Midbrain (tissue), 1 donor: Measurements from ENCODE around the gene SOCS6.

Experiments used
- DNase-seq: peaks from one replicate; lab custom pipeline; 2025; lab: John Stamatoyannopoulos, UW

SOCS6 gene

DNA sequence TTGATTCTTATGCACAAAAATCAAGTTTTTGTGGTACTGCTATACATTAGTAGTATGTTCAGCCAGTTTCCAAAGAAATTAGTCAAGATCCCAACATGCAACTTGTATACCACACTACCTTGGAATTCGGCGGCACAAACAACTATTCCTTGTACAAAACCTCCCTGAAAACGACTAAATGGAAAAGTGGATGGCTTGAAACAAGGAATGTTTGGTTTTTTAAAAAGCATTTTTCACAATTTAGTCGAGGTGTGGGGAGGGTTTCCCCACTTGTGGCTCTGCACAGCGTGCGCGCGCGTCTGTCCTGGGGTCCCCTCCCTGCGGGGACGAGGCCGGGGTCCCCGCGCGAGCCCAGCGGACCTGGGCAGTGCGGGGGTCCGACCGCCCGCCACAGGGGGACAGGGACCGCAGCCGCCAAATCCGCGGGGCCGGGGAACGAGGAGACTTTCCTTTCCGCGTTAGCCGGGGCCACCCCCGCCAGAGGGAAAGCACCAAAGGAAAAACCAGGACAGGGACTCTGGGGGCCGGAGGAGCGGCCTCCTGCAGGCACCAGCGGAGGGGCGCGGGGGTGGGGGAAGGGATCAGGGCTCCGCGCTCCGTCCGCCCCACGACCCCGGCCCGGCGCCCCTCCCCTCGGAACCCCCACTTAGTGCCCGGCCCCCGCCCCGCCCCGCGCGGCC is 534 bp upstream of the SOCS6 start:
- DNase-seq: no peak

- DNase-seq: peak; percentile 12
These were observed 787 bp downstream of the SOCS6 start for GRCh38 chr18:70289351-70290312.

GRCh38 chr18:70290482-70291294 is 1.8 kb downstream of the SOCS6 start:
- DNase-seq: no peak

DNA sequence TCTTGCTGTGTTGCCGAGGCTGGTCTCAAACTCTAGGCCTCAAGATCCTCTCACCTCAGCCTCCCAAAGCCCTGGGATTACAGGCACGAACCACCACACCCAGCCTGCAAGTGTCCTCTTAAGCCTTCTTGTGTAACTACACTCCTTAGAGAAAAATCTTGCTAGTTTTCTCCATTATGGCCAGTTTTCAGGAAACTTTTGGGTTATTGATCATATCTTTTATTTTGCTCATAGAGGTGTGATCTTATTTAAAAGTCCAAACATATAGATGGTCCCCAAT is 2.4 kb downstream of the SOCS6 start:
- no peak for DNase-seq

DNA sequence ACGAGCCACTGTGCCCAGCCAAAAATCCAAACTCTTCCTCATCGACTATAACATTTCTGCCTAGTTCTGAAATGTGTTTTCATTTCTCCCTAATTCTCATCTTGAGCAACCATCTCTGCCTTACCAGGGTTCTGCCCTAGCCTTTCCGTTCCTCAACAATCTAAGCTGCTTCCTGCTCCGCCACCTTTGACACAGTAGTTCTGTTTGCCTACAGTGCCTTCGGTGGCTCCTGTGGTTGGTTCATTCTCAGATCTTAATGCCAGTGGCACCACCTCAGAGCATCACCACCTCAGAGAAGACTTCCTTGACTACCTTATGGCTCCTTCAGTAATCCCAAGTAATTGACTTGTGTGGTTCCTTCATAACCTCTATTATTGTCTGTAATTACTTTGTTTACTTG is 3.8 kb downstream of the SOCS6 start:
- DNase-seq: no peak

DNA sequence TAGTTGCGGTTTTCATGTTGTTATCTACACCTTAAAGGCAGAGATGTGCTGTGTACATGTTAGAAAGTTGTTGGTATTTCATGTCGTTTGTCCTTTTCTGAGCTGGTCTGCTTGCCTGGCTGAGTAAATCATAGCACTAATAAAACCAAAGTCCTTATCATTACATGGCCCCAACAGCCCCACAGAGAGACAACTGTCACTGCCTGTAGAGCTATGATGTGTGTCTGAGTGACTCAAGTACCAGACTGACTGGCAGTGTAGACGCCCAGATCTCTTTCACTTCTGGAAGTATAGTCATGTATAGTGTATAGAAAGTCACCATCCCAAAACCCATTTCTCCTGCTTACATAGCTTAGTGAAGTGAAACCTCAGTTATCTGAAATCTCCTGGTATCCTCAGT is 4.3 kb downstream of the SOCS6 start:
- DNase-seq: no peak

- DNase-seq: no peak
These were observed 5.8 kb downstream of the SOCS6 start for GRCh38 chr18:70294471-70295191.

DNA sequence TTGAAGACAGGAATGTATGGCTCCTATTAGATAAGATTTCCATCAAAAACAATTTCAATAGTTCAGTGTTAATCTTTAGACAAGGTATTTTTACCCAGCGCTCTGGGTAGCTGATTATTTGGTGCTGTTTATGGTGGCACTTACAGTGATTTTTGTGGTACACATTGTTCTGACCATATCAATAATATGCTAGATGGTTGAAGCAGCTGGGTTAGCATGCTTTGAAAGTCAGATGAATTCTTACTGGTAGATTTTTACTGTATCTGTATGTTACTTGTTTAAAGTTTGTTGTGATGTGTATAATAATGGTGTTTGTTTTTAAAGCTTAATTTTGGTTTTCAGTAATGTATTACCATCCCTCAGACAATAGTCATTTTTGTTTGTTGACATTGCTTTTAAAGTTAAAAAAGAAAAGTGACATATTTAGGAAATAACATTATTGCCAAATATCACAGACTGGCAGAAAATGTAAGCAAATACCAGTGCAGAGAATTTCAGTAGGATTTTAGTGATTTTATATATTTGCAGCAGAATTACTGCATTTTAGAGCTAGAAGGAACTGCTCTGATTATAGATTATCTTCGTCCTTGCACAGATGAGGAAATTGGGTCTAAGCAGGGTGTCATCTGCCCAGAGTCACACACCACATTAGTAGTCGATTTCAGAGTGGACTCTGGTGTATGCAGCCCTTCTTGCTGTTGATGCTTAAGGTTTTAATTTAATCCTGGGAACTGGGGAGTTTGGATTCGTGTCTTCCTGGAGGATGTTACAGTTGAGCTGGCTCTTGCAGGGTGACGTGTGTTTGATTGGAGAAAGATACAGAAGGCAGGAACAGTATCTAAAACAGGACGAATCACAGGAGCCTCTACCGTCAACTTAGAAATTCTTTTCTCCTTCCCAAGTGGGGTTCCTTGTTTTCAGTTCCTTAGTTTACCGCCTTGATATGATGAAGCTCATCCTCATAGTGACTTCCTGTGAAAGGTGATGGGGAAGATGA is 6.6 kb downstream of the SOCS6 start:
- DNase-seq: no peak

- no peak for DNase-seq
These were observed 7.4 kb downstream of the SOCS6 start for GRCh38 chr18:70296289-70296688.

DNA sequence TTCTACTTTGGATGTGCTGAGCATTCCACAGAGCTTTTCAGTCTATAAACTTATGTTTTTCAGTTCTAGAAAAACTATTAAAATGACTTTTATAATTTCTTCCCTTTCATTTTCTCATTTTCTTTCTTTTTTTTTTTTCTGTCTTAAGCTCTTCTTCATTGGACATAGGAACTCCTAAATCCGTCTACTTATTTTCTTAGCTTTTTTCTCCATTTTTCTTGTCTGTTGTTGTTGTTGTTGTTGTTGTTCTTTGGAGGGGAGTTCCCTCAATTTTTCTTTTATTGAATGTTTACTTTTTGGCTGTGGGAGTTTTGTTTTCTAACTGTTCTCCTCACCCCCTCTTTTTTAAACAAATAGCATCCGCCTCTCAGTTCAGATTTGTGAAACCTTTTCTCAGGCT is 7.9 kb downstream of the SOCS6 start:
- DNase-seq: no peak

DNA sequence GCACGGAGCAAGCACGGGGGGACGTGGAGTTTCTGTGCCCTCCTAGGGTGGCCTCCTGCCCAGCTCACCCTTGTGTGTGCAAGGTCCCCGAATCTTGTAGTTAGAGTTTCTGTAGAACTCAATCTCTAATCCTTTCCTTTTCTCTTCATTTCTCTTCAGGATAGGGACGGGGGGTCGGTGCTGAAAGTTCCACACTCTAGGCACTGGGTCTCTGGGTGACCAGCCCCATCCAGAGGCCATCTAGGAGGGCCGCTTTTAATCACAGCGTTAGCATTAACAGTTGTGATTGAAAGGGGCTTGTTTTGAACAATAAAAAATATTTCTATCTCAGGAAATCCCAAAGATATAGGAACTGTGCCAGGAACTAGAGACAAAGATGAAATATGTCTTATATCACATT is 10.5 kb downstream of the SOCS6 start:
- DNase-seq: no peak

GRCh38 chr18:70301667-70302066 is 12.8 kb downstream of the SOCS6 start:
- no peak for DNase-seq

- DNase-seq: no peak
These were observed 19.9 kb downstream of the SOCS6 start for GRCh38 chr18:70308555-70309294.

GRCh38 chr18:70310560-70311320 is 21.9 kb downstream of the SOCS6 start:
- no peak for DNase-seq

GRCh38 chr18:70311726-70312125 is 22.9 kb downstream of the SOCS6 start:
- no peak for DNase-seq

DNA sequence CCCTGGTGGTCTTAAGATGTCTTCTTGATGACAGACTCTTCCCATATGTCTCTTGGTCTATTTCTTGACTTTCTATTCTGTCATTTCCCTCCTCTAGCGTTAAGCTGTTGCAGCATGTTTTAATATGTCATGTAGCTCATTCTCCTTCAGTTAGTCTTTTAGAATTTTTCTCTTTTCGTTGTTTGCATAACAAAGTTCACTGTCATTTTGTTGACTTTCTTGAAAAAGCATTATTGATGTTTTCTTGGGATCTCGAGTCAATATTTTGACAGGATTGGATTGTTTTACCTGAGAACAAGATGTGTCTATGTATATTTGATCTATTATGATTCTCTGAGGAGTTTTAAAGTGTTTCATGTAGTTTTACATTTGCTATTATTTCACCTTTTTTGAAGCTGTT is 24.8 kb downstream of the SOCS6 start:
- no peak for DNase-seq

- DNase-seq: no peak
These were observed 25.4 kb downstream of the SOCS6 start for GRCh38 chr18:70314151-70314782.

DNA sequence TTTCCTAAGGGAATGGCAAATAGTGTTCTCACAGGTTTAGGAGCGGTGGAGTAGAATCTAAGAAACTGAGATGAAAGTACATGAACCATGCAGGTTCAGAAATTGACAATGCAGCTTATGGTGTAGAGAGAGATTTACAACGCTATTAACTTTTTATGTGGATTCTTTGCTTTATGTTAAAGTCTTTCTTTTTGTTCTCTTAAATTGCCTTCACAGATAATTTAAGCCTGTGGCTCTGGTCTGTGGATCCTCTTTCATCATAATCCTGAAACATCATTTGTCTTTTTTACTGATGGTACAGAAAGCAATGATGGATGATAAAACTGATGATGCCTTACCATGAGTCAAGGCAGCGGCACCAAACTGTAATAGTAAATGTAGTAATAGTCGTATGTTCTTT is 30.3 kb downstream of the SOCS6 start:
- DNase-seq: no peak

DNA sequence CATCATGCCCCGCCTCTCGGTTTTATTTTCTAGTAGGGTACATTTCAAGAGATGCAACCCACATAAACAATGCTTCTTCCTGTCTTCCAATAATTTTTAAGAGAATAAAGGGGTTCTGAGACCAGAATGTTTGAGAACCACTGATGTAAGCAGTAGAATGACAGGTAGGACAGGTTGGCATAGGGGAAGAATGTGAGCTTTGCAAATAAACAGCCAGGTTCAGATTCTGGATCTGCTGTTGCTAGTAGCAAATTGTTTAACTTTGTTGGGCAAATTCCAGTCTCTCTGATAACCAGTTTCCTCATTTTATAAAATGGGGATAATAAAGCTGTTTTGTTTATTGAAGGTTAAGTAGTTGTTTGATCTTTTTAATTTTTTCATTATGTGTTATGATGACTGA is 32.8 kb downstream of the SOCS6 start:
- no peak for DNase-seq
